HG03558 (cell line): ENCODE results near the gene WIPF1.
A peak's percentile ranks its signal among the peaks of the same experiment; 100 is the strongest.

Source experiments
- ATAC-seq: cut with Tn5 transposase; IDR thresholded peaks from one replicate; pipeline ENCODE4 v1.9.1; 2021; ENCODE audit warnings: moderate number of reproducible peaks; ENCODE audit not compliant: unreplicated experiment; ENCODE audit errors: extremely low read depth

The WIPF1 gene

DNA sequence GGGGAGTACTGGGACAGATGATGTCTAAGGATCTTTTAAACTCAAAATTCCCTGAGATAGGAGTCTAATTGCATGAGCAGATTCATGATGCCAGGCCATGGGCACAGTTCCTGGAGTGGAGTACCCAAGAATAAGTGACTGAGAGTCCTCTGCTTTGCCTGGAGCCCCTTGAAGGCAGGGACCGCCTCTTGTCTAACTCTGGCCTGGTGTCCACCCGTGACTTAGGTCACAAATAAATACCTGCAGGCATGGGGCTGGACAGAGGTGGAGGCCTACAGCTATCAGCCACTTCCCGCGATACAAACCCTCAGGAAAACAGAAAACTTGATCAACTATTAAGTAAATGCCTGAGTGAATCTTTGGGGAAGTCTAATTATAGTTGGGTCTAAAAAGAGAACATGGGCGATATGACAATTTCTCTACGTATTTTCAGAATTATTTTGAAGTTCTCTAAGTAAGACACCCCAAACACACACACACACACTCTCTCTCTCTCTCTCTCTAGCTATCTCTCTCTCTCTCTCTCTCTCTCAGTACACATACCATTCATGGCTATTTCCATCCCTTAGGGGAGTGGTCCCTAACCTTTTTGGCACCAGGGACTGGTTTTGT lies 1.8 kb upstream of the WIPF1 start:
- no peak for ATAC-seq

DNA sequence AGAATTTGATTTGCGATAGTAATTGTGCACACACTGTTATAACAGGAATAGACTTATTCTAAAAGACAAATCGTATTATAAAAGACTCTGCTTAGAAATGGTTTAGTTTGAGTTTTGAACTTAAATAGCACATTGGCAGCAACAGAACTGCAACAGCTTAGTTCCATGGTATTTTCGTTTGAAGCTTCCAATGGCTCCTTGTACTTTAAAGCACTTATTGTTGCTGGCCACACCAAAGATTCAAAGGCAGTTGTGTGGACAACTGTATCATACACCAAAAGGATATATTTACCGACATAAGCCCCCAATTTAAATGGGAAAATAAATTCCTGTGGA lies 627 bp downstream of the WIPF1 start:
- no peak for ATAC-seq

DNA sequence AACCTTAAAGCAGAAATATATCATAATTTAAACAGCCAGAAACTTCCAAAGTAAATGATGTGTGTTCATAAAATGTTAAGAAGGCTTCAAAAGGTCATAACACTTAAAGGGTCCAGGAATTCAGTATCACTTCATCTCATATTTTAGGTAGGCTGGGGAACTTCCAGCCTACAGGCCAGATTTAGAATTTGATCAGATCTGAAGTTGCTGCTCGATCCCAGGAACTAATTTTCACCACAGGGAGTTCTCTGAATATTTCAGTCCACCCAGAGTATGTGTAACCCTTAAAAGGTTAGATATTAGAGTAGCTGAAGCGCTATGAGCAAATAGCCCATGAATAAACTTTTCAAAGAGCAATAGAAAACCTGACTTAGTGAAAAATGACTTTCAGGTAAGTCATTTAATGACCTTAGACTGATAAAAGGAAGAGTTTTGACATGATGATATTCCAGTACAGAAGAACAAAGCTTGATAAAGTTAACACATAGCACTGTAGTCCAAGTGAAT lies 1.7 kb downstream of the WIPF1 start:
- ATAC-seq = no peak

DNA sequence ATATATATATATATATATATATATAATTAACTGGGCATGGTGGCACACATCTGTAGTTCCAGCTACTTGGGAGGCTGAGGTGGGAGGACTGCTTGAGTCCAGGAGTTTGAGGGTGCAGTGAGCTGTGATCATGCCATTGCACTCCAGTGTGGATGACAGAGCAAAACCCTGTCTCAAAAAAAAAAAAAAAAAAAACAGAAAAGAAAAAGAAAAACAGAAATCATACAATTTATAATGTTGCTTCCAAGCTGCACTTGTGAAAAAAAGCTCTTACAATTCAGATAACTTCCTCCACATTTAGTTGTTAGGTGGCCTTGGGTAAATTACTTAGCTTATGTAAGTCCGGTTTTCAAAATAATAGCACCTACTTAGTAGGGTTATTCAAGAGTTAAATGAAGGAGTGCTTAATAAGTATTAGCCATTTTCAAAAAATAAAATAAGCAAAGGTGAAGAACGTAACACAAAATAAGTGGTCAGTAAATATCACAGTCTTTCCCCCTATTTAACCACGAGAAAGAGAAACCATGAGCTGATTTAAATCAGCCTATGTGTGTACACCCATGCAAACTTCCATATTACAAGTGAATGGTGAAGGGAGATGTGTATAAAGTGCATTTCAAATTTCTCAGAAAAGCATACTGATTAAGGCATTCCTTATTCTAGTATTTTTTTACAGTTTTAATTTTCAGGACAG lies 2.3 kb downstream of the WIPF1 start:
- ATAC-seq = no peak

DNA sequence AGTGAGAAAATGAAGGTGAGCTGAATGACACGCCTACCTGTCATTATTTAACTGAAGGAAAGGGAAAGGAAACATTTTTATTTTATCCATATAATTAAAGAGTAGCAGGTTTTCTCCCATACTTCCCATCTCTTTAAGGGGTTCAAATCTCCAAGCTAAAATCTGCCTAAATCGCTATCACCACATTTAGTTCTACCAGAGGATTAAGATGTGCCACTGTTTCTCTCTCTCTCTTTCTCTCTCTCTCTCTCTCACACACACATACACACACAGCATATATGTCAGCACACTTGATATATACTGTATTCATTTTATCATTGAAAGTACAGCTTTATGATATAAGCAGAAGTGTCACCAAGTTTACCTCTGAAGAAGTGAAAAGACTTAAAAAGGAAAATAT lies 3.1 kb downstream of the WIPF1 start:
- ATAC-seq = no peak

DNA sequence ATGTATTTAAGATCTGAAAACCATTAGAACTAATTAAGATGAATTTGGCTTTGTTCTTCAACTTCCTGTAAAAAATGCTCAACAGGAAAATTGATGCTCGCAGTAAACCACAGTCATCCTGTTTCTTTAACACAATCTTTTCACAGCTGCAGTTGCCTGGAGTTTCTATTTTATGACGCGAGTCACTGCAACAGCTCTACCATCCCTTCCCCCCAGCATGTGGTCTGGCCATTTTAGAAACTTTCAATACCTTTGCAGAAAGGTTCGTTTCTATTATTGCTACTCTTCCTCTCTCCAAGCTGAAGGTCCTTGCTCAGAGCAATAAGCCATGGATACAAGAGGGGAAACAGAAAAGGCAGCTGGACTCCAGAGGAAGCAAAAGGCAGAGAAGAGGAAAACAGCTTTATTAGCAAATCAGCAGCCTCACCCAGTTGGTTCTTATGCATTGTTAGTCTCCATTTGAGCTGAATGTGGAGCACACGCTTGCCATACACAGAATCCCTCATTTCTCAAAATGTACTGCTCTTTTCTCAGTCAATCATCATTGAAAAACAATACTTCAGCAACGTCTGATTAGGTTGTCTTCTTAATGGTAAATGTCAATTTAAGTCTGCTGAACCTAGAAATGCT lies 3.9 kb downstream of the WIPF1 start:
- peak; percentile 54 for ATAC-seq

DNA sequence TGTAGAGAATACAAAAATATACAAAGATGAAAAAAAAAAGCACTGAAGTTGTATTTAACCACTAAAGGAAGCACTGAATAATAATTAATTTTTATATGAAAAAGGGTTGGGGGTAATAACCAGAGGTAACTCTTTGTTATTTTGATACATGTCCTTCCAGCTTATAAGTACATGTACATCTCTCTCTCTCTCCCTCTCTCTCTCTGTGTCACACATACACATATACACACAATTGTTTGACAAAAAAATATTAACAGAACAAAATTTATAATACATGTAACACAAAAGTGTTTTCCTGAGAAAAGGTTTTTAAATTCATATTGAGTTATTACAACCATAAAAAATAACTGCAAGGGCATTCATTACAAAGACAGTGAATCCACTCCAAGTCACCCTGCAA lies 4.6 kb downstream of the WIPF1 start:
- ATAC-seq = no peak

DNA sequence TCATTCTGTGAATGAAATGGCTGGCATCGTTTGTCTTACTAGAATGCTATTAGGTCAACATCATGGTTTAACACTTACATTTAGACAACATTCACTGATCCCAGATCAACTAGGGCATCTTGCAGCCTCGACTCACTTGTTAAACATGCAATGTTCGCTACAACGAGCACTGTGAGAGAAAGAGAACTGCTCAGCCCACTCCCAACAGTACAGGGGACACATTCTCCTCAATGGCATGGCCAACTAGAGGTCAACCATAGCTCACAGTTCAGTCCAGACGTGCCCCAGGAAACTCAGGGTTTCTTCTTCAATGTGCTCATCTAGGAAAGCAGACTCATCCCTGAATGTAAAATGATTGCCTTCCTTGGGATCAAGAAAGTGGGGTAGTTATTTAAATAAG lies 5.9 kb downstream of the WIPF1 start:
- no peak for ATAC-seq

DNA sequence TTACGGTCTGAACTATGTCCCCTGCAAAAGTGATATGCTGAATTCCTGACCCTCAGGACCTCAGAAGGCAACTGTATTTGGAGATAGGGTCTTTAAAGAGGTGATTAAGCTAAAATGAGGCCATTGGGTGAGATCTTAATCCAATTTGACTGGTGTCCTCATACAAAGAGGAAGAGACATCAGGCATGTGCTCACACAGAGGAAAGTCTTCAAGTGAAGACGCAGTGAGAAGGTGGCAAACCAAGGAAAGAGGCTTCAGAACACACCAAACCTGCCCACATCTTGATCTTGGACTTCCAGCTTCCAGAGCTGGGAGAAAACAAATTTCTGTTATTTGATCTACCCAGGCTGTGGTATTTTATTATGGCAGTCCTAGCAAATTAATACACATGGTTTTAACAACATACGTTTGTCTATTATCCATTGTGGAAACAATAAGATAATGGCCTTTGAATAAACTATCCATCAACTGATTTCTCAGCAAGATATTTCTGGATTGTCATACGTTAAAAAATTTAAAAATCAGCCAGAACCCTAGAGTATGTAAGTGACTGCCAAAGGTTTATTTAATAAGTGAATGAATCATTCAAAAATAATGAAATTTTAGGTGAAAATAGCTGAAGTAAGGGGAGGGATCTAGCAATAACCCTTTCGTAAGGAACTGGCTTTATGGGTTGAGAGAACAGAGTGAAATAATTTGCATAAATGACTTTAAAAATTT lies 6.5 kb downstream of the WIPF1 start:
- no peak for ATAC-seq

DNA sequence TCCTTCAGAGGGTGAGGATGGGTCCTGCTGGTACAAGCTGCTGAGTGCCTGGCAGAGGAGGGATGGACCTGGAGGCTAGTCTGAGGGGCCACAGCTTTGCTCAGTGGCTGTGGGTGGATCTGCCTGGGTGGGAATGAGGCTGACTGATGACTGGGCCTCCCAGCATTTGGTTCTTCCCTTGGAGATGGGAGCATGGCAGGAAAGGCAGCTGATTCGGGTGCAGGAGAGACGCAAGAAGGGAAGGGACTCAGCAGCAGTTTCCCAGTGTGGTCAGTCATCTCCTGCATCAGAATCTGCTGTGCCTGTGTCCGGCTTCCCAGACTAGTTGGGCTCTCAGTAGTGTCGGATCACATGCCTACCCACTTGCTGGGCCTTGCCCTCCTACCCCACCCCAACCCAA lies 7.3 kb downstream of the WIPF1 start:
- no peak for ATAC-seq

DNA sequence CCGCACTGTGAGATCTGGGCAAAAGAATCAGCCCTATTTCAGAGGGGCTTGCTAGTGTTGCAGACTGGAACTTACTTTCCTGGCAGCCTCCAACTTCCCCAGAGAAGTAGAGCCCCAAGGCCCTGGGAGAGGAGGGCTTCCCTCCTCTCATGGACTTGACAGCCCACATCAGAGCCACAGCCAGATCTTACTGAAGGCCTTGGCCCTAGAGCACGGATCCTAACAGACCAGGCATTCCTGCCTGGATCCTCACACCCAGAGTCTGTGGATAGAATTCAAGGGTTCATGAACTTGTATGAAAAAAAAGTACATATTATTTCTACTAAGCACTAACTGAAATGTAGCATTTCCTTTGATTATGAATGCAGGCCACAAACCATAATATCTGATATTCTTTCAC lies 8.3 kb downstream of the WIPF1 start:
- ATAC-seq = no peak

DNA sequence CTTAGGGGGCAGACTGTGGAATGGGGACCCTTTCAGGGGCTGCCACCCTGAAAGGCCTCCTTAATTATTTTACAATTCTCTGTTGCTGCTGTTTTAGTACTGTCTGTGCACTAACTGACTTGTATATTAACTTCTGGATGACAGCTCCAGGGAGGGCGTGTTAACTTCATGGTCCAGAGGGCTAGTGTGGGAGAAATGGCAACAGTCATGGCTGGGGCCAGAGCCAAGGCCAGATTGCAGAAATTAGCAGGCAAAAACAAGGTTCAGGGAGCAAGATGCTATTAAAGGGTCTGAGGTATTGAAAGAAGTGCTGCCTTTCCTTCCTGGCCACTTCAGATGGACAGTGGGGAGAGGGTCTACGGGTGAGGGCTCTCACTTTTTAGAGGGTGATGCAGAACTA lies 9.1 kb downstream of the WIPF1 start:
- no peak for ATAC-seq

DNA sequence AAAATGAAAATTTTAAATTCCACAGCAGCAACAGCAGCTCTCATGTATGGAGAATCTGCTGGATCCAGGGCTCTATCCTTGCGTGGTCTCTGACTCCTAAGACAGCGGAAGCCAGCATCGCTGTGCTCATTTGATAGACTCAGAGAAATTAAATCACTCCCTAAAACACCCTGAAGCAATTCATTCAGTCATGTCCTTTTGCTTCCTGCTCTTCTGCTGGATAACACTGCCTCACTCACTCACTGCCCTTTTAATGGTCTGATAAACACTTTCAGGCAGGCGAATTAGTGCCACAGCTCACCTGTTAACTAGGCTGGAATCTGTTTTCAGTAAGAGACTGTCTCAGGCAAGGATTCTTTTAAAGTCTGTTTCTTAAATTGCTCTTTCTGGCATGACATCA lies 10.0 kb downstream of the WIPF1 start:
- ATAC-seq = no peak

DNA sequence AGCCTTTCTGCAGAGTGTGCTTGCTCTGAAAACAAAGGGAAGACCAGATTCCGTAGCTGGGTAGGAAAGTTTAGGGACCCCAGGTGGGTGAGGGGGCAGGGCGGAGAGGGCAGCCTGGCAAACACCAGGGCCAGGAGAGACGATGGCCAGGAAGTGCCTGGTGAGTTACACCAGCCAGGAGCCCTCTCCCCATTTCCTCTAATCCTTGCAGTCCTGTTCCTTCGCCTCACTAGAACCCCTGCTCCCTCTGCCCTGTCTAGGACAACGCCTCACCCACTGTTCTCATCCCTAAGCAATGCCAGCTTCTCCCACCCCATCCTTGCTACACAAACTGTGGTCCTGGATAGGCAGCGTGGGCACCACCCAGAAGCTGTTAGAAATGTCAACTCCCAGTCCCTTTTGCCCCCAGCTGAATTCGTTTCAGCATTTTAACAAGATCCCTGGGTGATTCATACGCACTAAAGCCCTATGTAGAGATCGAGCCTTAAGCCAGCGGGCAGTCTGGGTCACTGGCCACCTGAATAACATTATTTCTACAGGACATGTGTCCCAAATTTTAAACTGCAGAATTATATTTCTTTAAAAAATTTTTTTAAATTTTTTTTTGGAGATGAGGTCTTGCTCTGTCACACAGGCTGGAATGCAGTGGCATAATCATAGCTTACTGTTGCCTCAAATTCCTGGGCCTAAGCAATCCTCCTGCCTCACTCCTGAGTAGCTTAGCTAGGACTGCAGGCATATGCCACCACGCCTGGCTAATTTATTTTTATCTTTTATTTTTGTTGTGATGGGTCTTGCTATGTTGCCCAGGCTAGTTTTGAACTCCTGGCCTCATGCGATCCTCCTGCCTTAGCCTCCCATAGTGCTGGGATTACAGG lies 10.9 kb downstream of the WIPF1 start:
- ATAC-seq = no peak

DNA sequence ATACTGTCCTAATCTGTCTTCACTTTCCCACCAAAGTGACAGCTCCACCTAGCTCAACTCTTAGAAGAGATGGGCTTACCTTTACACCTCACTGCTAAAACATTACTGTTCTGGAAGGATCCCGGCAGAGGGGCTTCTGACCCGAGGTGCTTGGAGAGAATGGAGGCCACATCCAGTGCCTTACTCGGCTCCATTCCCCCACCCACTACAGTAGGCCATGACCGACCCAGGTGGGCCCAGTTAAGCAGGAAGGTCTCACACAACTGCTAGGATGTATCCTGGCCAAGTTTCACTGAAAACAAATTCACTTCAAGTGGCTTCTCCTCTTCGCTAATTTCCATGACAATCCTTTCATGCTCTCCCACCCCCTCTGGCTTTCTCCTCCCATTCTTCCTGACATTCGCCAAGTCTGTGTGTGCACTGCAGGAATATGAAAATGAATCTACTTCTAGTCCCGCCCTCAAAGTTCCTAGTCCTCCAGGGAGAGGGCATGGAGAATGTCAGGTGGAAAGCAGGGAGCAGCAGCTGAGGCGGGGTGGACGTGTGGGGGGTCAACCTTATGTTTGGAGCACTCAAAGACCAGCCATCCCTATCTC lies 11.8 kb downstream of the WIPF1 start:
- no peak for ATAC-seq

DNA sequence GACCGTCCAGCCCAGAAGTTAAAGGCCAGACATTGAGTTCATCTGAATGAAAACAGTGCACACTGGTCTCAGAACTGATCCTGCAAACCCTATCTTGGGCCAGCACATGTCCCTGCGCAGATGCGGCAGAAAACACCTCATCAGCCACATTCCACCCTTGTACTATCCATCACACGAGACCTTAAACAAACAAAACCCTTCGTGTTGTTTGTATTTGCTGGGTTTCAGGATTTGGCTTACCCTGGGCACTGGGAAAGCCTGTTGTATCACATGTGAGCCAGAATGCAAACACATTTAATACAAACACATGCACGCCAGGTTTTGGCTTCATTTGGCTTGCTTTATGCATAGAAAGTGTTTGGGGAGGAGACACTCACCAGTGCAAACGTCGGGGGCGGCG lies 12.5 kb downstream of the WIPF1 start:
- ATAC-seq = no peak

DNA sequence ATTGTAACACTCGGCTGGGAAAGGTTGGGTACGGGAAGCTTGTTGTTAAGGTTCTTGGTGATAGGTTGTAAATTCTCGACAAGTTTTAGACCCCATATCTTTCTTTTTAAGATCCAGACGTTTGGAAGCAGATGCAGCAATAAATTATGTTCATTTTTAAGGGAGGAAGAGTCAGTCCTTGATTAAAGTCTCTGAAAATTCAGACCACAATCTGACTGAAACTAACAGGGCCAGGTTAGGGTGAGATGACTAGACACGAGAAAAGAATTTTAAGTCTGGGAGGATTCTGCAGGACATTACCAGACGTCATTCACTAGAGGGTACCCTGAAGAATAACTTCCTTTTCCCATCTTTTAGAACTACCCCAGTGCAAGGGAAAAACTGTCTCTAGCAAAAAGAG lies 16.1 kb downstream of the WIPF1 start:
- no peak for ATAC-seq

DNA sequence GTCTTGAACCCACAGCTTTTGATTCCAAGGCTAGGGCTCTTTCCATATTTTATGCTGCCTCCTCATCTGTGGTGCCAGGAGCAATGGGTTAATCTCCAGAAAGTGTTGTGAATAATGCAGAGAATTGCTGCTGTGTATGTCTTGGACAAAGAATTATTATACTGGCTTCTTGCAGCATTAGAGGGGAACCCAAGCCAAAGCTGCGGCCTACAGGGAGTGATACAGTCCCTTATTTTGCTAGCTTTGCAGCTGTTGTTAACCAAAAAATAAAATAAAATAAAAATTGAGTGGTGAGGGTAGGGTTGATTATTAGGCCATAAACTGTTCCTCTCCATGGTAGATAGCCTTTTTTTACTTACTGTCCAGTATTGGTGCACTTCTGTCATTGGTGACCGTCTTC lies 16.7 kb downstream of the WIPF1 start:
- no peak for ATAC-seq

DNA sequence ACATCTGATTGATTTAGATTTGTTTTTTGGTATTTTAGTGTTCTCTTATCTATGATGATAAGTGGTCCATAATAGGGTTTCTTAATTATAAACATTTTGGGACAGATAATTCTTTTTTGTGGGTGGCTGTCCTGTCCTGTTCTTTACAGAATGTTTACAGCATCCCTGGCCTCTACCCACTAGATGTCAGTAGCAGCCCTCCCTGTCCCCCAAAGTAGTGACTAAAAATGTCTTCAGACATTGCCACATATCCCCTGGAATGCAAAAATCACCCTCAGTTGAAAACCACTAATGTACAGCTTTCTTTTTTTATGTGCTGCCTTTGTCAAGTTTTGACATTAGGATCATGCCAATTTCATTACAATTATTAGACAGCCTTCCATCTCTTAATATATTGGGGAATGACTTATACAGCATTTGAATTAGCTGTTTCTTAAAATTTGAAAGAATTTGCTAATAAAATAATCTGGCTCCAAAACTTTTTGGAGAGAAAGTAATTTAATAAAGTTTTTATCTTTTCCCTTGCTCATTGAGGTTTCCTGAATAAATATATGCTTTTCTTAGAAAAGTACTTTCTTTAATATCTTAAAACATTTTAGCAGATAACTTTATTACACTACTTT lies 19.5 kb downstream of the WIPF1 start:
- no peak for ATAC-seq
